Measurements from ENCODE around the gene HOXD4. TPM values are rescaled to one million over a fixed set of nuclear protein-coding genes. Genes with fewer than 3 reads are reported as not detected.

HOXD4 gene
- polyA plus RNA-seq, 1 donor from 2014 or later = not detected

DNA sequence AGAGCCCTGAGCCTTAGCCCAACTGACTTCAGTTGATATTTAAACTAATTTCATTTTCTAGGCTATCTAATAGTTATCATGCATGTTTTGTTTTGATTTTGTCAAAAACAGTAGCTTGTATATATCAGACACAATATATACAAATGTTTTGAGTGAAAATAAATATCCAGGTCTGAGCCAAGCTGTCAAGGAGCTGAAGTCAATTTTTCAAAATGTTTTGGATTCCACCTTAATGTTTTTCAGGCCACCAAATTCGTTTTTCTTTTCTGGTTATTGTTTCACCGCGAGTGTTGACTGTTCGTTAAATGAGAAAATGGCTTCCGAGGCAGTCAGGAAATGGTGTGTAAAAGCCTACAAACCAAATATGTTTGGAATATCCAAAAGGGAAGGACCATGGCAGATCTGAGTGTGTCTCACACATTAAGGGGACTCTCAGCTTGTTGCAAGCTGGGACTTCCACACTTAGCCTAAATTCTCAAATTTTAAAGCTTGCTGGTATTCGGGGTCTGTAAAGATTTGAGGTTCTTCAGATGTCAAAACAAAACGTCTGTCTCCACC lies 49.0 kb upstream of the HOXD4 start:
- Histone ChIP-seq H3K9me3 (ENCODE audit: low read length) (peaks cover 7% of the 10 kb centered on the region), H4K20me1 (ENCODE audit: insufficient read depth) (no peaks in the 10 kb centered on the region), H2AFZ (ENCODE audit: low read depth, low read length) (no peak overlapping the region), H3K27me3 (ENCODE audit: insufficient read depth, low read depth, low read length) (peaks cover 100% of the 10 kb centered on the region), H3K4me3 (ENCODE audit: low read length) (no peak overlapping the region), H3K9me2 (ENCODE audit: insufficient read depth, low read length) (no peaks in the 10 kb centered on the region), H3F3A (ENCODE audit: insufficient read depth, low read length, poor library complexity, severe bottlenecking) (no peaks in the 10 kb centered on the region), H3K4me2 (ENCODE audit: low read length) (no peak overlapping the region), H3K27ac (ENCODE audit: low read length) (no peak overlapping the region), H3K36me3 (ENCODE audit: insufficient read depth, low read length) (no peaks in the 10 kb centered on the region), H3K79me2 (replicated peaks; ENCODE audit: insufficient read depth, low read length) (no peaks in the 10 kb centered on the region), H3K9ac (ENCODE audit: low read length) (no peak overlapping the region)
- TF ChIP-seq EP300 (conservative IDR thresholded peaks at IDR 0.05; ENCODE audit: poor library complexity, severe bottlenecking) = no peak
- TF ChIP-seq SMC3 (conservative IDR thresholded peaks at IDR 0.05; ENCODE audit: poor library complexity) = no peak
- no peak for TF ChIP-seq TAF1 (IDR thresholded peaks at IDR 0.05; ENCODE audit: low read depth)
- TF ChIP-seq, protein P1, sequence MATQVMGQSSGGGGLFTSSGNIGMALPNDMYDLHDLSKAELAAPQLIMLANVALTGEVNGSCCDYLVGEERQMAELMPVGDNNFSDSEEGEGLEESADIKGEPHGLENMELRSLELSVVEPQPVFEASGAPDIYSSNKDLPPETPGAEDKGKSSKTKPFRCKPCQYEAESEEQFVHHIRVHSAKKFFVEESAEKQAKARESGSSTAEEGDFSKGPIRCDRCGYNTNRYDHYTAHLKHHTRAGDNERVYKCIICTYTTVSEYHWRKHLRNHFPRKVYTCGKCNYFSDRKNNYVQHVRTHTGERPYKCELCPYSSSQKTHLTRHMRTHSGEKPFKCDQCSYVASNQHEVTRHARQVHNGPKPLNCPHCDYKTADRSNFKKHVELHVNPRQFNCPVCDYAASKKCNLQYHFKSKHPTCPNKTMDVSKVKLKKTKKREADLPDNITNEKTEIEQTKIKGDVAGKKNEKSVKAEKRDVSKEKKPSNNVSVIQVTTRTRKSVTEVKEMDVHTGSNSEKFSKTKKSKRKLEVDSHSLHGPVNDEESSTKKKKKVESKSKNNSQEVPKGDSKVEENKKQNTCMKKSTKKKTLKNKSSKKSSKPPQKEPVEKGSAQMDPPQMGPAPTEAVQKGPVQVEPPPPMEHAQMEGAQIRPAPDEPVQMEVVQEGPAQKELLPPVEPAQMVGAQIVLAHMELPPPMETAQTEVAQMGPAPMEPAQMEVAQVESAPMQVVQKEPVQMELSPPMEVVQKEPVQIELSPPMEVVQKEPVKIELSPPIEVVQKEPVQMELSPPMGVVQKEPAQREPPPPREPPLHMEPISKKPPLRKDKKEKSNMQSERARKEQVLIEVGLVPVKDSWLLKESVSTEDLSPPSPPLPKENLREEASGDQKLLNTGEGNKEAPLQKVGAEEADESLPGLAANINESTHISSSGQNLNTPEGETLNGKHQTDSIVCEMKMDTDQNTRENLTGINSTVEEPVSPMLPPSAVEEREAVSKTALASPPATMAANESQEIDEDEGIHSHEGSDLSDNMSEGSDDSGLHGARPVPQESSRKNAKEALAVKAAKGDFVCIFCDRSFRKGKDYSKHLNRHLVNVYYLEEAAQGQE (IDR thresholded peaks at IDR 0.05; ENCODE audit: borderline replicate concordance) = no peak
- TF ChIP-seq EZH2 (IDR thresholded peaks at IDR 0.05; ENCODE audit: borderline replicate concordance, insufficient read depth, low read length, poor library complexity, severe bottlenecking) = no peak
- TF ChIP-seq, protein P2, sequence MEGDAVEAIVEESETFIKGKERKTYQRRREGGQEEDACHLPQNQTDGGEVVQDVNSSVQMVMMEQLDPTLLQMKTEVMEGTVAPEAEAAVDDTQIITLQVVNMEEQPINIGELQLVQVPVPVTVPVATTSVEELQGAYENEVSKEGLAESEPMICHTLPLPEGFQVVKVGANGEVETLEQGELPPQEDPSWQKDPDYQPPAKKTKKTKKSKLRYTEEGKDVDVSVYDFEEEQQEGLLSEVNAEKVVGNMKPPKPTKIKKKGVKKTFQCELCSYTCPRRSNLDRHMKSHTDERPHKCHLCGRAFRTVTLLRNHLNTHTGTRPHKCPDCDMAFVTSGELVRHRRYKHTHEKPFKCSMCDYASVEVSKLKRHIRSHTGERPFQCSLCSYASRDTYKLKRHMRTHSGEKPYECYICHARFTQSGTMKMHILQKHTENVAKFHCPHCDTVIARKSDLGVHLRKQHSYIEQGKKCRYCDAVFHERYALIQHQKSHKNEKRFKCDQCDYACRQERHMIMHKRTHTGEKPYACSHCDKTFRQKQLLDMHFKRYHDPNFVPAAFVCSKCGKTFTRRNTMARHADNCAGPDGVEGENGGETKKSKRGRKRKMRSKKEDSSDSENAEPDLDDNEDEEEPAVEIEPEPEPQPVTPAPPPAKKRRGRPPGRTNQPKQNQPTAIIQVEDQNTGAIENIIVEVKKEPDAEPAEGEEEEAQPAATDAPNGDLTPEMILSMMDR (IDR thresholded peaks at IDR 0.05; ENCODE audit: poor library complexity, severe bottlenecking) = no peak
- TF ChIP-seq MXI1 (conservative IDR thresholded peaks at IDR 0.05; ENCODE audit: poor library complexity, severe bottlenecking) = no peak

GRCh38 chr2:176103194-176103593 lies 48.2 kb upstream of the HOXD4 start:
- H2AFZ ChIP-seq (ENCODE audit: low read depth, low read length) = no peak overlapping the region
- H4K20me1 ChIP-seq (ENCODE audit: insufficient read depth) = no peaks in the 10 kb centered on the region
- no peaks in the 10 kb centered on the region for H3K36me3 ChIP-seq (ENCODE audit: insufficient read depth, low read length)
- H3K27me3 ChIP-seq (ENCODE audit: insufficient read depth, low read depth, low read length) = peaks cover 97% of the 10 kb centered on the region
- H3K79me2 ChIP-seq (replicated peaks; ENCODE audit: insufficient read depth, low read length) = no peaks in the 10 kb centered on the region
- H3K4me2 ChIP-seq (ENCODE audit: low read length) = no peak overlapping the region
- no peaks in the 10 kb centered on the region for H3F3A ChIP-seq (ENCODE audit: insufficient read depth, low read length, poor library complexity, severe bottlenecking)
- no peak overlapping the region for H3K27ac ChIP-seq (ENCODE audit: low read length)
- no peak overlapping the region for H3K4me3 ChIP-seq (ENCODE audit: low read length)
- no peaks in the 10 kb centered on the region for H3K9me2 ChIP-seq (ENCODE audit: insufficient read depth, low read length)
- H3K9ac ChIP-seq (ENCODE audit: low read length) = no peak overlapping the region
- H3K9me3 ChIP-seq (ENCODE audit: low read length) = peaks cover 7% of the 10 kb centered on the region
- no peak for TF ChIP-seq SMC3 (conservative IDR thresholded peaks at IDR 0.05; ENCODE audit: poor library complexity)
- TF ChIP-seq MXI1 (conservative IDR thresholded peaks at IDR 0.05; ENCODE audit: poor library complexity, severe bottlenecking) = no peak
- no peak for TF ChIP-seq EP300 (conservative IDR thresholded peaks at IDR 0.05; ENCODE audit: poor library complexity, severe bottlenecking)
- no peak for TF ChIP-seq POLR2AphosphoS5 (IDR thresholded peaks at IDR 0.05)
- TF ChIP-seq RAD21 (conservative IDR thresholded peaks at IDR 0.05) = no peak
- TF ChIP-seq, protein P1 (IDR thresholded peaks at IDR 0.05; ENCODE audit: borderline replicate concordance) = no peak
- TF ChIP-seq TAF1 (IDR thresholded peaks at IDR 0.05; ENCODE audit: low read depth) = no peak
- TF ChIP-seq, protein P2 (IDR thresholded peaks at IDR 0.05; ENCODE audit: poor library complexity, severe bottlenecking) = no peak
- TF ChIP-seq EZH2 (IDR thresholded peaks at IDR 0.05; ENCODE audit: borderline replicate concordance, insufficient read depth, low read length, poor library complexity, severe bottlenecking) = no peak
